ENCODE results near the gene TLK2.
"Not testable (repeated sequence)": the region's sequence is repeated elsewhere in the genome, so short reads cannot be mapped to it uniquely, and the experiment has no call there.

TLK2 gene

DNA sequence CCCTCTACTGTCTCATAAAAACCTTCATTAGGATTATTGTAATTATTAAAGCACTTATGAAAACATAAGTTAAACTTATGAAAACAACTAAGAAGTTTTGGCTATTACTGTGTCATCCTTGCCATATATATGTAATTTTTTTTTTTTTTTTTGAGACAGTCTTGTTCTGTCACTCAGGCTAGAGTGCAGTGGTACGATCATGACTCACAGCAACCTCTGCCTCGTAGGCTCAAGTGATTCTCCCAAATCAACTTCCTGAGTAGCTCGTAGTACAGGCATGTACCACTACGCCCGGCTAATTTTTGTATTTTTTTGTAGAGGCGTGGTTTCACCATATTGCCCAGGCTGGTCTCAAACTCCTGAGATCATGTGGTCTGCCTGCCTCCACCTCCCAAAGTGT lies 46.7 kb downstream of the TLK2 start:
- not testable (repeated sequence) for H3K27me3 ChIP-seq (ENCODE audit: control insufficient read depth in 1 of 2, insufficient read depth in 2 of 2, low read length in 2 of 2); H3K9ac ChIP-seq (ENCODE audit: low read length); H3K36me3 ChIP-seq (ENCODE audit: insufficient read depth, low read length); H3K27ac ChIP-seq (ENCODE audit: low read depth, low read length); H3K4me3 ChIP-seq (ENCODE audit: low read depth in 1 of 2, low read length in 2 of 2); H3K9me3 ChIP-seq (ENCODE audit: low read length); H3K4me1 ChIP-seq (ENCODE audit: insufficient read depth, low read length)

DNA sequence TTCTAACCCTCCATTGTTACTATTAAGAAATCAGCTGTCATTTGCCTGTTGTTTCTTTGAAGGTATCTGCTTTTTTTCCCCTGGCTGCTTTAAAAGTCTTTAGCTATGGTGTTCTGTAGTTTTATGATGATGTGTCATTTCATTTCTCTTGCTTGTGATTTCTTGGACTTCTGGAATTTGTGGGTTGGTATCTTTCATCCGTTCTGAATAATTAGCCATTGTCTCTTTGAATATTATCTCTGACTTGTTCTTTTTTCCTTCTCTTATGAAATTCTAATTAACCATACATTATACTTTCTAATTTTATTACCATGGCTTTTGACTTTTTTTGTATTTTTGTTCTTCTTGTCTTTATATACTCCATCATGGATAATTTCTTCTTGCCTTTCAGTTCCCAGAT lies 52.3 kb downstream of the TLK2 start:
- H3K4me1 ChIP-seq (ENCODE audit: insufficient read depth, low read length); H3K9ac ChIP-seq (ENCODE audit: low read length); H3K36me3 ChIP-seq (ENCODE audit: insufficient read depth, low read length); H3K9me3 ChIP-seq (ENCODE audit: low read length); H3K27me3 ChIP-seq (ENCODE audit: control insufficient read depth in 1 of 2, insufficient read depth in 2 of 2, low read length in 2 of 2); H3K27ac ChIP-seq (ENCODE audit: low read depth, low read length); H3K4me3 ChIP-seq (ENCODE audit: low read depth in 1 of 2, low read length in 2 of 2): not testable (repeated sequence)

- H3K36me3 ChIP-seq (ENCODE audit: insufficient read depth, low read length); H3K27me3 ChIP-seq (ENCODE audit: control insufficient read depth in 1 of 2, insufficient read depth in 2 of 2, low read length in 2 of 2); H3K9me3 ChIP-seq (ENCODE audit: low read length); H3K9ac ChIP-seq (ENCODE audit: low read length); H3K4me3 ChIP-seq (ENCODE audit: low read depth in 1 of 2, low read length in 2 of 2); H3K27ac ChIP-seq (ENCODE audit: low read depth, low read length); H3K4me1 ChIP-seq (ENCODE audit: insufficient read depth, low read length): not testable (repeated sequence)
These were observed 57.9 kb downstream of the TLK2 start for GRCh38 chr17:62536557-62536956.

GRCh38 chr17:62541073-62541472 lies 62.4 kb downstream of the TLK2 start:
- not testable (repeated sequence) for H3K9me3 ChIP-seq (ENCODE audit: low read length); H3K4me1 ChIP-seq (ENCODE audit: insufficient read depth, low read length); H3K27ac ChIP-seq (ENCODE audit: low read depth, low read length); H3K4me3 ChIP-seq (ENCODE audit: low read depth in 1 of 2, low read length in 2 of 2); H3K36me3 ChIP-seq (ENCODE audit: insufficient read depth, low read length); H3K9ac ChIP-seq (ENCODE audit: low read length); H3K27me3 ChIP-seq (ENCODE audit: control insufficient read depth in 1 of 2, insufficient read depth in 2 of 2, low read length in 2 of 2)

DNA sequence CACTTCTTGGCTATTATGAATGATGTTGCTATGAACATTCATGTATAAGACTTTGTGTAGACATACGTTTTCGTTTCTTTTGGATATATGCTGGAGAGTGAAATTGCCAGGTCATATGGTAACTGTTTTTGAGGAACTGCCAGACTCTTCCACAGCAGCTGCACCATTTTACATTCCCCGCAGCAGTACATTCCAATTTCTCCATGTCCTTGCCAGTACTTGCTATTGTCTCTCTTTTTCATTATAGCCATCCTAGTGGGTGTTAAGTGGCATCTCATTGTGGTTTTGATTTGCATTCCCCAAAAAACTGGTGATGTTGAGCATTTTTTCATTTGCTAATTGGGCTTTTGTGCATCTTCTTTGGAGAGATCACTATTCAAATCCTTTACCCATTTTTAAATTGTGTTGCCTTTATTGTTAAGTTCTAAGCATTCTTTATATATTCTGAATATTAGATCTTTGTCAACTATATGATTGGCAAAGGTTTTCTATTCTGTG lies 64.7 kb downstream of the TLK2 start:
- H3K27ac ChIP-seq (ENCODE audit: low read depth, low read length); H3K9ac ChIP-seq (ENCODE audit: low read length); H3K27me3 ChIP-seq (ENCODE audit: control insufficient read depth in 1 of 2, insufficient read depth in 2 of 2, low read length in 2 of 2); H3K4me3 ChIP-seq (ENCODE audit: low read depth in 1 of 2, low read length in 2 of 2); H3K9me3 ChIP-seq (ENCODE audit: low read length); H3K4me1 ChIP-seq (ENCODE audit: insufficient read depth, low read length); H3K36me3 ChIP-seq (ENCODE audit: insufficient read depth, low read length): not testable (repeated sequence)

GRCh38 chr17:62546066-62546465 lies 67.4 kb downstream of the TLK2 start:
- not testable (repeated sequence) for H3K27ac ChIP-seq (ENCODE audit: low read depth, low read length); H3K9me3 ChIP-seq (ENCODE audit: low read length); H3K36me3 ChIP-seq (ENCODE audit: insufficient read depth, low read length); H3K4me3 ChIP-seq (ENCODE audit: low read depth in 1 of 2, low read length in 2 of 2); H3K9ac ChIP-seq (ENCODE audit: low read length); H3K4me1 ChIP-seq (ENCODE audit: insufficient read depth, low read length); H3K27me3 ChIP-seq (ENCODE audit: control insufficient read depth in 1 of 2, insufficient read depth in 2 of 2, low read length in 2 of 2)

DNA sequence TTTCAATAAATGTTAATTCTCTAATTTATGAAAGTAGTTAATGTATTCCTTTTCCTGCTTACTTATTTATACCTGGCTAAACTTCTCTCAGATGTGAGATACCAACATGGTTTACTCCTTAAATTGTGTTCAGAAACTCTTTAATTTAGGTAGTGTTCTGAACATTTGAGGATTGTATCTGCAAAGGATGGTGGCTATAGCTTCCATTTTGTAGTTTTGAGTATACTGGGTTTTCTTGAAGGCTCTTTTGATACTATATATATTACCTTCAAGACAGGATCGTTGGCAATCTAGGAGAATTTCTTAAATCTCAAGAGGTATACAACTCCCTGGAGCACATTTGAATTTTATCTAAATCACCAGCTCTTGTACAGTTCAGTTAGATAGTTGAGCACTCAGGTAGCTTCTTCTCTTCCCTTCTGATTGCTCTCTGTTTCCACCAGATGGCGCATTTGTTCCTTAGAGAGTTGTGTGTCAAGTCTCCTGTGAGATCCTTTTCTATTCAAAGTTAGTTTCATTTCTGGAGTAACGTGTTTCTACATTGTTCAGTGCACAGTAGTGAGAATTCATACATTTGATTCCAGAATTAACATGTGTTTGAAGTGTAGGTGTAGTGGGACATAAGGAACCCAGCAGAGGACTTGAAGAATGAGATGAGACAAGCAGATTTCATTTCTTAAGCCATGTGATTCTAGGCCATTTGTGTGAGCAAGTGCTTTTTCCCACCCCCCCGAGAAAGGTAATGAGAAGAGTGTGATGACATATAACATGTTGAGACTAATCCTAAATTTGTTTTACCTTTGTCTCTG lies 74.4 kb downstream of the TLK2 start:
- not testable (repeated sequence) for H3K9ac ChIP-seq (ENCODE audit: low read length); H3K27ac ChIP-seq (ENCODE audit: low read depth, low read length); H3K4me3 ChIP-seq (ENCODE audit: low read depth in 1 of 2, low read length in 2 of 2)

GRCh38 chr17:62557532-62557931 lies 78.9 kb downstream of the TLK2 start:
- H3K4me1 ChIP-seq (ENCODE audit: insufficient read depth, low read length); H3K27ac ChIP-seq (ENCODE audit: low read depth, low read length); H3K27me3 ChIP-seq (ENCODE audit: control insufficient read depth in 1 of 2, insufficient read depth in 2 of 2, low read length in 2 of 2); H3K4me3 ChIP-seq (ENCODE audit: low read depth in 1 of 2, low read length in 2 of 2); H3K9me3 ChIP-seq (ENCODE audit: low read length); H3K9ac ChIP-seq (ENCODE audit: low read length); H3K36me3 ChIP-seq (ENCODE audit: insufficient read depth, low read length): not testable (repeated sequence)

More for the DNA sequence above, 74.4 kb downstream of the TLK2 start:
- not testable (repeated sequence) for H3K9me3 ChIP-seq (ENCODE audit: low read length); H3K4me1 ChIP-seq (ENCODE audit: insufficient read depth, low read length); H3K36me3 ChIP-seq (ENCODE audit: insufficient read depth, low read length); H3K27me3 ChIP-seq (ENCODE audit: control insufficient read depth in 1 of 2, insufficient read depth in 2 of 2, low read length in 2 of 2)

DNA sequence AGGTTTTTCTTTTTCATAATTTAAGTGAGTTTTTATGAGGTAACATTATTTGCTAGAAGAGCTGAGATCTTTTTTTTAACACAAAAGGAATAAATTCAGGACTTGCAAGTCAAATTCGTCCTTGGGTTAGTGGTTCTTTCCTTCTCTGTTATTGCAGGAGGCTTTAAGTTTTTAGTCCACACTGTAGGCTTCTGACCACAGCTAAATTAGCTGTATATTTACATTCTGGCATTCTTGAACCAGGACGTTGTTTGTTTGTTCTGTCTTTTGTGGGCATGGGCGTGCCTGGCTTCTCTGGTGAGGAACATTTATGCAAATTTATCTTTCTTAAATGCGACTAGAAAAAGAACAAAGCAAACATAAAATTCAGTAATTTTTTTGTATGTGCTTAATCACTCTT lies 80.3 kb downstream of the TLK2 start:
- not testable (repeated sequence) for H3K36me3 ChIP-seq (ENCODE audit: insufficient read depth, low read length); H3K27me3 ChIP-seq (ENCODE audit: control insufficient read depth in 1 of 2, insufficient read depth in 2 of 2, low read length in 2 of 2); H3K9me3 ChIP-seq (ENCODE audit: low read length); H3K4me3 ChIP-seq (ENCODE audit: low read depth in 1 of 2, low read length in 2 of 2); H3K9ac ChIP-seq (ENCODE audit: low read length); H3K4me1 ChIP-seq (ENCODE audit: insufficient read depth, low read length); H3K27ac ChIP-seq (ENCODE audit: low read depth, low read length)

DNA sequence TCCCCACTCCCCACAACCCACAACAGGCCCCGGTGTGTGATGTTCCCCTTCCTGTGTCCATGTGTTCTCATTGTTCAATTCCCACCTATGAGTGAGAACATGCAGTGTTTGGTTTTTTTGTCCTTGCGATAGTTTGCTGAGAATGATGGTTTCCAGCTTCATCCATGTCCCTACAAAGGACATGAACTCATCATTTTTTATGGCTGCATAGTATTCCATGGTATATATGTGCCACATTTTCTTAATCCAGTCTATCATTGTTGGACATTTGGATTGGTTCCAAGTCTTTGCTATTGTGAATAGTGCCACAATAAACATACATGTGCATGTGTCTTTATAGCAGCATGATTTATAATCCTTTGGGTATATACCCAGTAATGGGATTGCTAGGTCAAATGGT lies 82.3 kb downstream of the TLK2 start:
- H3K9me3 ChIP-seq (ENCODE audit: low read length); H3K27me3 ChIP-seq (ENCODE audit: control insufficient read depth in 1 of 2, insufficient read depth in 2 of 2, low read length in 2 of 2); H3K9ac ChIP-seq (ENCODE audit: low read length); H3K4me1 ChIP-seq (ENCODE audit: insufficient read depth, low read length); H3K4me3 ChIP-seq (ENCODE audit: low read depth in 1 of 2, low read length in 2 of 2); H3K27ac ChIP-seq (ENCODE audit: low read depth, low read length): not testable (repeated sequence)
- H3K36me3 ChIP-seq (ENCODE audit: insufficient read depth, low read length) = peaks cover 18% of the 10 kb centered on the region

GRCh38 chr17:62562656-62563055 lies 84.0 kb downstream of the TLK2 start:
- H3K27ac ChIP-seq (ENCODE audit: low read depth, low read length) = no peak overlapping the region
- H3K36me3 ChIP-seq (ENCODE audit: insufficient read depth, low read length) = peaks cover 32% of the 10 kb centered on the region
- H3K9ac ChIP-seq (ENCODE audit: low read length) = no peak overlapping the region
- no peaks in the 10 kb centered on the region for H3K9me3 ChIP-seq (ENCODE audit: low read length)
- H3K4me3 ChIP-seq (ENCODE audit: low read depth in 1 of 2, low read length in 2 of 2) = no peak overlapping the region
- no peaks in the 10 kb centered on the region for H3K4me1 ChIP-seq (ENCODE audit: insufficient read depth, low read length)
- H3K27me3 ChIP-seq (ENCODE audit: control insufficient read depth in 1 of 2, insufficient read depth in 2 of 2, low read length in 2 of 2) = no peaks in the 10 kb centered on the region

- Histone ChIP-seq H3K36me3 (ENCODE audit: insufficient read depth, low read length) (peaks cover 32% of the 10 kb centered on the region), H3K27ac (ENCODE audit: low read depth, low read length) (no peak overlapping the region)
These were observed 87.2 kb downstream of the TLK2 start for GRCh38 chr17:62565817-62566216.

More at GRCh38 chr17:62565817-62566216, 87.2 kb downstream of the TLK2 start:
- Histone ChIP-seq H3K27me3 (ENCODE audit: control insufficient read depth in 1 of 2, insufficient read depth in 2 of 2, low read length in 2 of 2) (no peaks in the 10 kb centered on the region), H3K9ac (ENCODE audit: low read length) (no peak overlapping the region), H3K4me1 (ENCODE audit: insufficient read depth, low read length) (no peaks in the 10 kb centered on the region), H3K4me3 (ENCODE audit: low read depth in 1 of 2, low read length in 2 of 2) (no peak overlapping the region), H3K9me3 (ENCODE audit: low read length) (no peaks in the 10 kb centered on the region)

Data from muscle layer of colon (tissue), 2 donors.